NCI-H1092 (cell line): ENCODE measurements around the gene LY6G6D.

Source experiments
- DNase-seq: peaks from one replicate; lab custom pipeline; 2025; lab: John Stamatoyannopoulos, UW

Gene LY6G6D, protein sequence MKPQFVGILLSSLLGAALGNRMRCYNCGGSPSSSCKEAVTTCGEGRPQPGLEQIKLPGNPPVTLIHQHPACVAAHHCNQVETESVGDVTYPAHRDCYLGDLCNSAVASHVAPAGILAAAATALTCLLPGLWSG

GRCh38 chr6:31715022-31715958 is at the start of gene LY6G6D:
LY6G6D (plus strand) TSS chr6:31715348; CDS start chr6:31715356, 8 bp downstream.
- DNase-seq, result no peak

DNA sequence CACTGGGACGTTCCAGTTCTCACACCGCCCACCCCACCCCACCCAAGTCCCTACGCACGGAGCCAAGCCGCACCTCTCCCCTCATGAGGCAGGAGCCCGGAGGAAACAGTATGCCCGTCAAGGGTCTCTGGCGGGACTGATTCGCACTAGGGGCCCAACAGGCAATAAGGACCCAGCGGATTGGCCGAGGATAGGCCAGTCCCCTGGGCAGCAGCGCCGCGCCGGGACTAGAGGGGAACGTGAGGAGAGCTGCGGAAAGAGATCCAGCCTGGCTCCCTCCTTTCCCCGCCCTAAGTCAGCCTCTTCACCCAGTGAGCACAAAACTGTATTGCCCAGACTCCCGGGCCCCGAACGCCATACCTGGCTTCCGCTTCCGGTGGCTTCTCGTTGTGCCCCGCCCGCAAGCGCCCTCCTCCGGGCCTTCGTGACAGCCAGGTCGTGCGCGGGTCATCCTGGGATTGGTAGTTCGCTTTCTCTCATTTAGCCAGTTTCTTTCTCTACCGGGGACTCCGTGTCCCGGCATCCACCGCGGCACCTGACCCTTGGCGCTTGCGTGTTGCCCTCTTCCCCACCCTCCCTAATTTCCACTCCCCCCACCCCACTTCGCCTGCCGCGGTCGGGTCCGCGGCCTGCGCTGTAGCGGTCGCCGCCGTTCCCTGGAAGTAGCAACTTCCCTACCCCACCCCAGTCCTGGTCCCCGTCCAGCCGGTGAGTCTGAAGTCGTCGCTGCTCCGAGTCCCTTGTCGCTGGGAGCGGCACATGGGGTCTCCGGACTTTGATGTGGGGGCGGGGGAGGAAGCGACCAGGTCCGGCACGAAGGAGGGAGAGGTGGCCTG is 49.4 kb upstream of the LY6G6D start, which contains the start of gene CSNK2B:
Gene CSNK2B (plus strand): TSS at position 580 of the 836 bp plus-strand sequence. CDS start 752 bp downstream, outside the sequence.
- peak; percentile 90 for DNase-seq

GRCh38 chr6:31666337-31666965 is 48.7 kb upstream of the LY6G6D start:
- no peak for DNase-seq

GRCh38 chr6:31669676-31670075 is 45.5 kb upstream of the LY6G6D start, which contains the start of gene LY6G5B:
LY6G5B (plus strand) TSS chr6:31669976; CDS start chr6:31670951, 975 bp downstream.
- no peak for DNase-seq

DNA sequence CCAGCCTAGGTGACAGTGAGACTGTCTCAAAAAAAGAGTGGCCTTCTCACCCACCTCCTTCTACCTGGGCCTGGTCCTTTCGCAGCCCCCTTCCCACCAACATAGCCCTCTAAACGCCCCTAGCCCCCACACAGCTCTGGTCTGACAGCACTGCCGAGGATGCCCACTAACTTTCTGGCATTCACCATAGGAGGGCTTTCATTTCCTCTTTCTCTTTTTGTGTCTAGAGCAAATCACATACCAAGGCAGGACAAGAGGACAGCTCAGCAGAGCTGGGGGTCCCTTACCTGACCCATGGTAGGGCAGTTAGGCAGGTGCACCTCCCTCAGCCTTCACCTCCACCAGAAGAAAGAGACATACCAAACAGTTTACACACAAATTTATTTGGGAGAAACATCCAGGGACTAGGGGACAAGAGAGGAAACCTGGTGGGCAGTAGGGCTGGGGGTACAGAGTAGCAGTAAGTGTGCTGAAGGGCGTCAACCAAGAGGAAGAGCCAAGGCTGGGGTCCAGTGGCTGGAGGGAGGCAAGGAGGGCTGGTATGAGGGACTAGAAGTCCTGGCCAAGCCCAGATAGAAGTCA is 38.7 kb upstream of the LY6G6D start:
- DNase-seq, result no peak

DNA sequence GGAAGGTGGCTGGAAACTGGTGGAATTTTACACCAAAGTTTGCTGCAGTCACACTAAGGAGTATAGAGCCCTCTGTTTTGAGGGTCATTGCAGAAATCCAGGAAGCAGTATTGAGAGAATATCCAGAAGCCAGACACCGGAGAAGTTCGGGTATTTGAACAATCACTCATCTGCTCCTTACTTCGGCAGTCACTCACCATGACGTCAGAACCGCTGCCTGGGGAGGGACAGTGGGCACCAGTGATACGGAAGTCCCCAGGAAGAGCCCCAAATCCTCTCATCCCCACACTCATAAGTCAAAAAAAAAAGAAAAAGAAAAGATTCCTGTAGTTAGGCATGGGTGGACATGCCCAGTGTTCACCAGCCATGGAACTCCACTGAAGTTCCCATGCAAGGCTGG is 38.2 kb upstream of the LY6G6D start:
- no peak for DNase-seq

- DNase-seq, result no peak
Measured at GRCh38 chr6:31677955-31678354, 37.2 kb upstream of the LY6G6D start.

- DNase-seq, result peak; percentile 35
Measured at GRCh38 chr6:31680226-31681134, 34.7 kb upstream of the LY6G6D start, which contains the start of gene LY6G5C. LY6G5C (minus strand) TSS chr6:31681067; CDS start chr6:31680373, 694 bp downstream.

- DNase-seq, result peak; percentile 3
Measured at GRCh38 chr6:31681135-31681671, 33.9 kb upstream of the LY6G6D start.

DNA sequence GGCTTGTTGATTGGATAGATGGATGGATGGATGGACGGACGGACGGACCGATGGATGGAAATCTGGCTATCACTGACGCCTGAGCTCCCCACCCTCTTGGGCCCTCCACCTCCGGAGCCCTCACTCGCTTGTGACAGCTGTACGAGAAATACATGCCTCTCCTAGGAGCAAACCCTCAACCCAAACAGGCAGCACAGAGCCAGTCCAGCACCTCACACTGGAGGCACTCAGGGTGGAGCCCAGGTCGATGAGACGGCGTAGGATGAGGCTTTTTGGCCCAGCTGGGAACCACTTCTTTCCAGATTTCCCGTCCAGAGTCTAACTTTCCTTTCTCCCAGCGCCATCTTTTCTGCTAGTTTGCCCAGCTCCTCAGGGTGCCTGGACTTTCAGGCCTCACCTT is 31.6 kb upstream of the LY6G6D start:
- no peak for DNase-seq

DNA sequence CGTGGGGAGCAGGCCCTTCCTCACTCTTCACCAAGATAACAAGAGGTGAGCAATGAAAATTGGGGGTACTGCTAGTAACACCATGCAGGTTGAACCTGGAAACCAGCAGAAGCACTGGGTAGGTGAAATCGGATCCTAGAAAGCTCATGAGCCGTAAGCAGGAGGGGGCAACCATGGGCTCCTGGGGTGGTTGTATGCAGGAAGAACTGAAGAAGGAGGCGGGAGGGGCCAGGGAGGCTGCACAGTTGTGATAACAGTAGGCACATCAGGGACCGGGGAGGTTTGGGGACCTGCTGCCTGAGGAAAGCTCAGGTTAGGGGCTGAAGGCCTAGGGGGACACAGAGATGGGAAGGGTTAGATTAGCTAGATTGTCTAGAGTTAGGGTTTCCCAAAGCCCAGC is 28.7 kb upstream of the LY6G6D start:
- no peak for DNase-seq

DNA sequence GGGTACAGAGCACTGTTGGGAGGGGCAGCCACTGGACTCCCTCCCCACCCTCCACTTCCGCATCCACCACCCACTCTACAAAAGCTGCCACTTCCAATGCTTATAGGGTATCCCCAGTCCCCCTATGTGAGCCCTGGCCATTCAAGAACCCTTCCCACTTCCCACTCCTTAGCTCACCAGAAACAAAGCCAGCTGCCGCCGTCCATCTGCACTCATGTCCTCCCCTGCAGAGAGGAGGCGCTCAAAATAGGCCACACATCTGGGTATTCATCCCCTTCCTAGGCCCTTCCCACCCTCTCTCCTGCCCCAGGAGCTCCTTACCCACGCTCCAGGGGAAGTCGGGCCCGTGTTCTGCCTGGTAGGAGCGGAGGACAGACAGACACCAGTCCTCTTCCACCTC is 27.8 kb upstream of the LY6G6D start:
- no peak for DNase-seq

DNA sequence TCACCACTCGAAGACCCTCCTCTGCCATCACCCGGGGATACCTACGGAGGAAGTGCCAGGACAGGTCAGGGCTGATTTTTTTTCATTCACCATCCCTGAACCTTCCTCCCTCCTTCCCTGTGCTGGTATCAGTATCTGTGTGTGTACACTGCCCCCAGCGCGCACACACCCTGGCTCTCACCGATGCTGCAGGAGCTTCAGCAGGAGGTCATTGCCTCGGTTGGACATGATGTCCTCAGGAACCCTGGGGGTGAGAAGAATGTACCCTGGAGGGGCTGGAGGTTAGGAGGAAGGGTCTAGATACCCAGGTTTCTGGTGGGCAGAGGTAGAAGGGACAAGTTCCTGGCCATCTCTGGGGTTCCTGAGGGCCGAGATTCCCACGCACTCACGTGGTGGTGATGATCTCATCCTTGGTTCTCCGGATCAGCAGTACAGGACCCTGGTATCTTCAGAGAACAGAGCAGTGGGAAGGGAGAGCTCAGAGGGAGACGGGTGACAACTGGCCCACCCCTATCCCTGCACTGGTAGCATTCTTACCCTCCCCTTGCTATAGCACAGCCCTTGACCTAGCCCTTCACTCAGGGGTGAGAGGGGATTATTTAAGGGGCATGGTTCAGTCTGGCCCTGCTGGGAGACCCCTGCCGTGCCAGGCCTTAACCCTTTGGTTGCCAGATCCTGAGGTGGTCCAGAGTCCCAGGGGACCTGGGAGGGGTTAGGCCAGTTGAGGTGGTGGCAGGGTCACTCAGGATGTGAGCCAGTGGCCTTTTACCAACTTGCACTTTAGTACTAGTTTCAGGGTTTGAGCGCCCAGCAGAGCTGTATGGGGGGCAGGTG is 27.1 kb upstream of the LY6G6D start:
- no peak for DNase-seq

DNA sequence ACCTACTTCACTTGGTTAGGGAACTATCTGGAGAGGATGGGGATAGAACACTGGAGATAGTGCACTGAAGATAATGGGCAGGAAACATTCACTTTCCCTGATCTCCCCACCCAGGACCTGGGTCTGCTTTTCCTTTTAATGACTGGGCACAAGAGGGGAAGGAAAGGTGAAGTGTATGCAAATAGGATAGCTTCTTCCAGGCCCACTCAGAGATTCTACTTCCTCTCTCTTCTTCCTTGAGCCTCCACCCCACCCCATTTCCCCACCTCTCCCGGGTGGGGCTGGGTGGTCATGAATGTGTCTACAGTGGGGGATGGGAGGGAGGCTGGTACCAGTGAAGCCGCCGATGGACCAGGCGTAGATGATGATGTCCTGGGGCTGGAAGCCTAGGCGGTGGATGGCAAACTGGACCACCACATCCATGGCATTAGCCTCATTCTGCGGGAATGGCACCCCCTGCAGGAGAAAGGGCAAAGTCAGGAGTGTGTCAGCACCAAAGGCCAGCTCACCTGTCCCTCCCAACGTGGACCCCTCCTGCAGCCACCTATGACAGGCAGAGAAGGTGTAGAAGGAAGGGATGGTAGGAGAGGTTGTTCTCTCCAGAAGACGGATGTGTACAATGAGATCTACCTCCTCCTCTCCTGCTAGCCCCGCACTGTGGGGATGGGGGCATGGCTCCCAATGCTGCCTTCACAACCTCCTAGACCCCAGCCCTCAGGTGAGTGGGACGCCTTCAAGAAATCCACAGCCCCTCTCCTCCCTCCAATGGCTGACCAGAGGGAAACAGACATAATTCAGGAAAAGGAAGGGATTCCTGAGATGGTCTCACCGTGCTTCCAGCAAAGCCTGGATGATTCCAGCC is 25.7 kb upstream of the LY6G6D start:
- DNase-seq, result no peak

GRCh38 chr6:31690231-31691077 is 24.7 kb upstream of the LY6G6D start:
- no peak for DNase-seq

- no peak for DNase-seq
Measured at GRCh38 chr6:31691078-31691463, 24.1 kb upstream of the LY6G6D start.

GRCh38 chr6:31691564-31692108 is 23.5 kb upstream of the LY6G6D start:
- DNase-seq, result no peak
